ENCODE data around the gene ST14. TPM values are rescaled to one million over a fixed set of nuclear protein-coding genes. Genes with fewer than 3 reads are reported as not detected.

Gene ST14
- total RNA-seq, 4 donors from 2014 or later = 1.2 to 3.4 (median 2.6) TPM

GRCh38 chr11:130124096-130124495, 35.5 kb upstream of the ST14 start:
- H3K27me3 ChIP-seq = no peaks in the 10 kb centered on the region
- H3K4me1 ChIP-seq = peaks cover 25 to 57% (median 39%) of the 10 kb centered on the region in 4 donors
- 24% methylated on average over 4 of the region's 4 CpGs for WGBS
- TF ChIP-seq POLR2AphosphoS5 (IDR thresholded peaks at IDR 0.05) (peak; percentile 68 to 72), EP300 (IDR thresholded peaks at IDR 0.05) (no peak)
- intact Hi-C loops (cut with DNase I) = loop anchor here (2.0 to 5.0 kb wide), 3 partner anchors 57 to 197 kb away; partner anchors contain the start of genes APLP2 and PRDM10
- H3K9me3 ChIP-seq = no peaks in the 10 kb centered on the region
- no peak for DNase-seq (ENCODE audit: extremely low spot score)
- no peak overlapping the region for H3K4me3 ChIP-seq
- H3K27ac ChIP-seq (replicated peaks in 1 of 4) = peak overlapping the region; percentile 55 to 70 (median 58)
- peaks cover 21 to 67% (median 49%) of the 10 kb centered on the region in 4 donors for H3K36me3 ChIP-seq

- TF ChIP-seq POLR2A (IDR thresholded peaks at IDR 0.05; ENCODE audit: low read depth) (no peak), CTCF (IDR thresholded peaks at IDR 0.05) (no peak)
- DNase-seq (ENCODE audit: extremely low spot score) = no peak
- H3K4me3 ChIP-seq = no peak overlapping the region
- 91% methylated on average over 4 of the region's 4 CpGs for WGBS
- no peak overlapping the region for H3K27ac ChIP-seq (replicated peaks in 1 of 4)
- intact Hi-C loops (cut with DNase I) = loop anchor here (2.0 kb wide), 1 partner anchor 199 kb away; no protein-coding TSS in a partner anchor
- H3K36me3 ChIP-seq = peaks cover 33 to 82% (median 65%) of the 10 kb centered on the region in 4 donors
- H3K27me3 ChIP-seq = no peaks in the 10 kb centered on the region
- no peaks in the 10 kb centered on the region for H3K9me3 ChIP-seq
- H3K4me1 ChIP-seq = peaks cover 25 to 60% (median 44%) of the 10 kb centered on the region in 4 donors
Measured at GRCh38 chr11:130125638-130126037, 33.9 kb upstream of the ST14 start.

- intact Hi-C loops (cut with DNase I) = no loop called here
- peaks cover 35 to 82% (median 73%) of the 10 kb centered on the region in 4 donors for H3K36me3 ChIP-seq
Measured at GRCh38 chr11:130126516-130126915, 33.1 kb upstream of the ST14 start.

GRCh38 chr11:130127509-130127908, 32.1 kb upstream of the ST14 start:
- no peaks in the 10 kb centered on the region for H3K9me3 ChIP-seq
- intact Hi-C loops (cut with DNase I) = no loop called here
- H3K4me1 ChIP-seq = peaks cover 16 to 49% (median 37%) of the 10 kb centered on the region in 4 donors
- no peak overlapping the region for H3K4me3 ChIP-seq
- TF ChIP-seq POLR2AphosphoS5 (IDR thresholded peaks at IDR 0.05) = no peak
- TF ChIP-seq POLR2A (IDR thresholded peaks at IDR 0.05; ENCODE audit: low read depth) = no peak
- no peak for TF ChIP-seq EP300 (IDR thresholded peaks at IDR 0.05)
- TF ChIP-seq CTCF (IDR thresholded peaks at IDR 0.05) = no peak
- no peak for DNase-seq (ENCODE audit: extremely low spot score)
- 93% methylated on average over 4 of the region's 4 CpGs for WGBS
- peaks cover 37 to 82% (median 68%) of the 10 kb centered on the region in 4 donors for H3K36me3 ChIP-seq
- no peak overlapping the region for H3K27ac ChIP-seq (replicated peaks in 1 of 4)
- H3K27me3 ChIP-seq = no peaks in the 10 kb centered on the region

More at GRCh38 chr11:130126516-130126915, 33.1 kb upstream of the ST14 start:
- TF ChIP-seq POLR2A (IDR thresholded peaks at IDR 0.05; ENCODE audit: low read depth) (no peak), CTCF (IDR thresholded peaks at IDR 0.05) (no peak), POLR2AphosphoS5 (IDR thresholded peaks at IDR 0.05) (no peak), EP300 (IDR thresholded peaks at IDR 0.05) (no peak)
- Histone ChIP-seq H3K4me3 (no peak overlapping the region), H3K9me3 (no peaks in the 10 kb centered on the region), H3K27me3 (no peaks in the 10 kb centered on the region), H3K4me1 (peaks cover 19 to 55% (median 41%) of the 10 kb centered on the region in 4 donors), H3K27ac (replicated peaks in 1 of 4) (no peak overlapping the region)
- DNase-seq (ENCODE audit: extremely low spot score) = no peak
- WGBS = 85% methylated on average over 5 of the region's 5 CpGs

- intact Hi-C loops (cut with DNase I) = no loop called here
- no peaks in the 10 kb centered on the region for H3K27me3 ChIP-seq
- no peak overlapping the region for H3K4me3 ChIP-seq
- H3K36me3 ChIP-seq = peaks cover 29 to 82% (median 63%) of the 10 kb centered on the region in 4 donors
- H3K27ac ChIP-seq (replicated peaks in 1 of 4) = peak overlapping the region in 1 of 4 donors; percentile 73
- 100% methylated on average over 2 of the region's 2 CpGs for WGBS
- H3K9me3 ChIP-seq = no peaks in the 10 kb centered on the region
- H3K4me1 ChIP-seq = peaks cover 13 to 44% (median 34%) of the 10 kb centered on the region in 4 donors
- no peak for TF ChIP-seq EP300 (IDR thresholded peaks at IDR 0.05)
- TF ChIP-seq CTCF (IDR thresholded peaks at IDR 0.05) = no peak
- no peak for TF ChIP-seq POLR2AphosphoS5 (IDR thresholded peaks at IDR 0.05)
- no peak for TF ChIP-seq POLR2A (IDR thresholded peaks at IDR 0.05; ENCODE audit: low read depth)
- DNase-seq (ENCODE audit: extremely low spot score) = no peak
Measured at GRCh38 chr11:130128626-130129025, 31.0 kb upstream of the ST14 start.
